CD4-positive, alpha-beta T cell treated with Interleukin-15 for 4 hours (primary cell): ENCODE measurements around the gene NOLC1.

Experiments
- DNase-seq: peaks from one replicate; pipeline ENCODE4 v3.0.0-alpha.2; 2020; ENCODE audit warnings: low spot score

Gene NOLC1

GRCh38 chr10:102153093-102153620, 968 bp downstream of the NOLC1 start:
- no peak for DNase-seq

DNA sequence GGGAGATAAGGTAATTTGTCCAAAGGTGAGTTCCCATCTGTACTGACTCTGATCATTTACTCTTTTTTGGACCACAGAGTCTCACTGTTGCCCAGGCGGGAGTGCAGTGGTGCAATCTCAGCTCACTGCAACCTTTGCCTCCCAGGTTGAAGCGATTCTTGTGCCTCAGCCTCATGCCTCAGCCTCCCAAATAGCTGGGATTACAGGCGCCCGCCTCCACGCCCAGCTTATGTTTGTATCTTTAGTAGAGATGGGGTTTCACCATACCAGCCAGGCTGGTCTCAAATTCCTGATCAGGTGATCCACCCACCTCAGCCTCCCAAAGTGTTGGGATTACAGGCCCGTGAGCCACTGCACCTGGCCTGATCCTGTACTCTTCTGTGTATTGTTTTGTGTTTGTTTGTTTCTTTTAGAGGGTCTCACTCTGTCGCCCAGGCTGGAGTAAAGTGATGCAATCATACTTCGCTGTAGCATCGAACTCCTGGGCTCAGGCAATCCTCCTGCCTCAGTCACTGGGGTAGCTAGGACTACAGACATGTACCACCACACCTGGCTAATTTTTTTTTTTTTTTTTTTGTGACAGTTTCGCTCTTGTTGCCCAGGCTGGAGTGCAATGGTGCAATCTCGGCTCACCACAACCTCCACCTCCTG, 2.4 kb downstream of the NOLC1 start:
- no peak for DNase-seq

DNA sequence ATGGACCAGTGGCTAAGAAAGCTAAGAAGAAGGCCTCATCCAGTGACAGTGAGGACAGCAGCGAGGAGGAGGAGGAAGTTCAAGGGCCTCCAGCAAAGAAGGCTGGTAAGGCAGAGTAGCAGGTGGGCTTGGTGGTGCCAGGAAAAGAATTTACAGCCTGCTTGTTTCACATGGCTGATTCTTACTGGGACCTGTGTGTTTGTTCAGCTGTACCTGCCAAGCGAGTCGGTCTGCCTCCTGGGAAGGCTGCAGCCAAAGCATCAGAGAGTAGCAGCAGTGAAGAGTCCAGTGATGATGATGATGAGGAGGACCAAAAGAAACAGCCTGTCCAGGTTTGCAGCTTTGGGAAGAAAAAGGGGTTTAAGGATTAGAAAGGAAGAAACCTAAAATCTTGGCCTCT, 5.0 kb downstream of the NOLC1 start:
- no peak for DNase-seq

DNA sequence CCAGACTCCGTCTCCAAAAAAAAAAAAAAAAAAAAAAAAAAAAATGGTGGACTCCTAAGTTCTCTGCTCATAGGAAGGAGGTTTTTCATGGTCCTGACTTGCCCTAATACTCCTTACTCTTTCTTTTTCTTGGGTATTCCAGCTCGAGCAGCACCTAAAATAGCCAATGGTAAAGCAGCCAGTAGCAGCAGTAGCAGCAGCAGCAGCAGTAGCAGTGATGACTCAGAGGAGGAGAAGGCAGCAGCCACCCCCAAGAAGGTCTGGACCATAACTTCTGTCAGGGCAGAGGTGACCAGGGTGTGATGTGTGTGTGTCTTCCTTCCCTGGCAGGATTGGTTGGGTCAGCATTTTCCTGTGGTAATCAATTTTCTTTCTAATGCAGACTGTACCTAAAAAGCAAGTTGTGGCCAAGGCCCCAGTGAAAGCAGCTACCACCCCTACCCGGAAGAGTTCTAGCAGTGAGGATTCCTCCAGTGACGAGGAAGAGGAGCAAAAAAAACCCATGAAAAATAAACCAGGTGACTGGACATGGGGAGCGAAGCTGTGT, 6.9 kb downstream of the NOLC1 start:
- no peak for DNase-seq

DNA sequence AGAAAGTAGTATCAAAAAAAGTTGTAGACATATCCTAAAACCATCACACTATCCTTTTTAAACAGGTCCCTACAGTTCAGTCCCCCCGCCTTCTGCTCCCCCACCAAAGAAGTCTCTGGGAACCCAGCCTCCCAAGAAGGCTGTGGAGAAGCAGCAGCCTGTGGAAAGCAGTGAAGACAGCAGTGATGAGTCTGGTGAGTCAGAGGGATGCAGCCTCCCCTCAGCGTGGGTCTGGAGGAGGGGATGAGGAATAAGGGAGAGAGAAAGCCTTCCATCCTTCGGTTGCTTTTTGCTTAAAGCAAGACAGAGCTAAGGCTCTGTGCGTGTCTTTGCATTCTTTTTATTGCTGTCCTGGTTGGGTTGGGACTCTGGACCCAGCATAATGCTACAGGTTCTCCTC, 7.6 kb downstream of the NOLC1 start:
- DNase-seq, result no peak

- no peak for DNase-seq
Measured at GRCh38 chr10:102163342-102163989, 11.3 kb downstream of the NOLC1 start.

DNA sequence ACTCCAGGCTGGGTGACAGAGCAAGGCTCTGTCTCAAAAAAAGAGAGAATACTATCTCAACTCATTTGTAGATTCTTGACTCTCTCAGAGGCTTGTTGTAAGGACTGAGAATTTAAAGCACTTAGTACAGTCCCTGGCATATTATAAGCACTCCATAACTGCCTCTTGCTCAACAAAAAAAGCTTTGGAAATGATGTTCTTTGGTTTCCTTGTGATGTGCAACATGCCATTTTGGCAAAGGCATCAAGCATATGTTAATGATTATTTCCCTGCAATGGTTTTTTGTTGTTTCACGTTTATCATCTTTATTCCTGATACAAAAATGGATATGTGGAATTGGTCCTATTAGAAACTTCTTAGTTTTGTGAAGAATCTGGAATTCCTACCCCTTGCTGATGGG, 15.7 kb downstream of the NOLC1 start:
- no peak for DNase-seq

- DNase-seq, result no peak
Measured at GRCh38 chr10:102170602-102171001, 18.4 kb downstream of the NOLC1 start.

DNA sequence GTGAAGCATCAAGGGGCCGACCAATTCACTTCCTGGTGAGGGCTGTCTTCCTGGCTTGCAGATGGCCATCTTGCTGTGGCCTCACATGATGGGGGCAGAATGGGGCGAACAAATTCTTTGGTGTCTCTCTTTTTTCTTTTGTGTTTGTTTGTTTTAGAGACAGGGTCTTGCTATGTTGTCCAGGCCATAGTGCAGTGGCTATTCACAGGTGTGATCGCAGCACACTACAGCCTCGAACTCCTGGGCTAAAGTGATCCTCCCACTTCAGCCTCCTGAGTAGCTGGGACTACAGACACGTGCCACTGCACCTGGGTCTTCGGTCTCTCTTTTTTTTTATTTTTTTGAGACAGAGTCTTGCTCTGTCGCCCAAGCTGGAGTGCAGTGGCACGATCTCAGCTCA, 20.1 kb downstream of the NOLC1 start:
- no peak for DNase-seq

- DNase-seq, result no peak
Measured at GRCh38 chr10:102175415-102175814, 23.2 kb downstream of the NOLC1 start.

- no peak for DNase-seq
Measured at GRCh38 chr10:102184606-102185005, 32.4 kb downstream of the NOLC1 start.

DNA sequence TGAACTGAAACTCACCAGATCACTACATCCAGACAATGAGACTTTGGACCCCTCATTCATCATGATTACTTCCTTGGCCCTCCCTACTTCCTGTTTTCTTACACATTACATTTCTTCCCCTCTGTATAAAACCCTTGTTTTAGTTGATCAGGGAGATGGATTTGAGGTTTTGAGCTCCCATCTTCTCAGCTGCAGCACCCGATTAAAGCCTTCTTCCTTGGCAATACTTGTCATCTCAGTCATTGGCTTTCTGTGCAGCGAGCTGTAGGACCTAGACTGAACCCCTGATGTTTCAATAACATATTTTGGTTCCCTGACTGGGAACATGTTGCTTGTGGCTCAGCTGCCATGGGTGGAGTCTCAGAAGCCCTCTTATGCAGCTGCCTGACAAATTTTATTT, 33.1 kb downstream of the NOLC1 start:
- DNase-seq, result no peak

DNA sequence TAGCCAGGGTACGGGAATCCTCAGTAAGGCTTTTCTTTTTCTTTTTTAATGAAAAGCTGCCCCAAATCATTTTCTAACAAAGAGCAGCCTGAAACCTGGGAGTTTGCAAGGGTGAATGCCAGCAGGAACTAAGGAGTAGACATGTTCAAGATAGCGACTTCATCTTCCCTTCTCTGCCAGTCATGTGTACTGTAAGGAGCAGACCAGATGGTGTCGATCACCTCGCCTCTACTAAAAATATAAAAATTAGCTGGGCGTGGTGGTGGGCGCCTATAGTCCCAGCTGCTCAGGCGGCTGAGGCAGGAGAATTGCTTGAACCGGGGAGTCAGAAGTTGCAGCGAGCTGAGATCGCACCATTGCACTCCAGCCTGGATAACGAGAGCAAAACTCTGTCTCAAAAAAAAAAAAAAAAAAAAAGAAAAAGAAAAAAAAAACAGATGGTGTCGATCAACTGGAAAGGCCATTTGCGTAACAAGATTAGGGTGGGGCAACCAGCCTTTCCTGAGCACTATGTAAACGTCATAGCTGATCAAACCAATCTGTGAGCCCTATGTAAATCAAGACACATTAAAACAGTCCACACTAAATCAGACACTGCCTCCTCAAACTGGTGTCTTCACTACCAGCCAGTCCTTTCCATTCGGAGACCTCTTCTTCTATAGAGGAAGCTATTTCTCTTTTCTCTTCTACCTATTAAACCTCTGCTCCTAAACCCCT, 33.8 kb downstream of the NOLC1 start:
- DNase-seq, result no peak

- no peak for DNase-seq
Measured at GRCh38 chr10:102188298-102188940, 36.2 kb downstream of the NOLC1 start.

DNA sequence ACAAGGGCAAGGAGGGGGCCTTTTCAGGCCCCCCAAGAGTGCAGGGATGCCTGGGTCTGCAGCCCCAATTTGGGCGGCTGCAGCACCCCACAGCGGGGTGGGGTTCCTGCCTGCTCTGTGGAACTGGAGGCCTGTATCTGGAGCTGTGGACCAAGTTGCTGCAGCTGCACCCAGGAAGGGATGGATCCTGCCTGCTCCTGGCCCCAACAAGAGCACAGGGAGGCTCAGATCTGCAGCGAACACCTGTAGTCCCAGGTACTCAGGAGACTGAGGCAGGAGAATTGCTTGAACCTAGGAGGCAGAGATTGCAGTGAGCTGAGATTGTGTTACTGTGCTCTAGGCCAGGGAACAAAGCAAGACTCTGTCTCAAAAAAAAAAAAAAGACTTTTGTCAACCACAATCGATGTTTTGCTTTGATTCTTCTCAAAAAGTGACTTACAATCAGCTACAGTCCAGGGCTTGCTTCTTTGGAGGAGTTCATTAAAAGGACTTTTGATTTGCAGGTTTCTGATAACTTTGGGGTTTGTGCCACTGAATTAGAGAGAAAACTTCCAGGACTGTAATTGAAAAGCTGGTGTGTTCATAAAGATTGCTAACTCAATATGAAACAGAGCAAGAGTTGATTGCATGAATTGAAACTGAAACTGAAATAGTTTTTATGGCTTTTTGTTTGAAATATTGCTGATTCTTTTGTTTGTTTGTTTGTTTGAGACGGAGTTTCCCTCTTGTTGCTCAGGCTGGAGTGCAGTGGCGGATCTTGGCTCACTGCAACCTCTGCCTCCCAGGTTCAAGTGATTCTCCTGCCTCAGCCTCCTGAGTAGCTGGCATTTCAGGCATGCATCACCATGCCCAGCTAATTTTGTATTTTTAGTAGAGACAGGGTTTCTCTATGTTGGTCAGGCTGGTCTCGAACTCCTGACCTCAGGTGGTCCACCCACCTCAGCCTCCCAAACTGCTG, 37.0 kb downstream of the NOLC1 start:
- DNase-seq, result peak; percentile 10

GRCh38 chr10:102191956-102192355, 39.8 kb downstream of the NOLC1 start:
- no peak for DNase-seq

DNA sequence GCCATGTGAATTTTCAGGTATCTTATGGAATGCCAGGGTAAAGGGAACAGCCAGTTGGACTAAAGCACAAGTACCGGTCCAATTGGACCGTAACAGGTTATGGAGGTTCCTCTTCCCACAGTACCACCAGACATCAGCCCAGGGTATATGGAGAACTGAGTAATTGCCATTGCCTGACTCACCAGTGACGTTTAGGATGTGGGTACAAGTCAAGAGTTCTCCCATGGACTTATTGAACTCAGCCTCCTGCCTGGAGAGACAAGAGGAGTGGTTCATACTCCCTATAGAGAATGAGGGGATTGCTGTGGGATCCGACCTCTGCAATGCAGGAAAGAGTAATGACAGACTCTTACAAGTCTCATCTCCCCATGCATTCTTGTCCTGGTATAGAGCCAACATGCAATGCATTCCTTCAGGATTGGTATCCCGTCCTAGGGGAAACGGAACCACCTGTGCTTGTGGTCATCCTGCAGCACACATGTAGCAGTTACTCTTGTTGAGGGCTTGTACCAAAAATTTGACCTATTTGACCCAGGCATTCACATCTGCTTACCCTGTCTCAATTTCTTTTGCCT, 43.2 kb downstream of the NOLC1 start:
- no peak for DNase-seq

- DNase-seq, result no peak
Measured at GRCh38 chr10:102196893-102197292, 44.7 kb downstream of the NOLC1 start.

- no peak for DNase-seq
Measured at GRCh38 chr10:102198027-102198426, 45.8 kb downstream of the NOLC1 start.

DNA sequence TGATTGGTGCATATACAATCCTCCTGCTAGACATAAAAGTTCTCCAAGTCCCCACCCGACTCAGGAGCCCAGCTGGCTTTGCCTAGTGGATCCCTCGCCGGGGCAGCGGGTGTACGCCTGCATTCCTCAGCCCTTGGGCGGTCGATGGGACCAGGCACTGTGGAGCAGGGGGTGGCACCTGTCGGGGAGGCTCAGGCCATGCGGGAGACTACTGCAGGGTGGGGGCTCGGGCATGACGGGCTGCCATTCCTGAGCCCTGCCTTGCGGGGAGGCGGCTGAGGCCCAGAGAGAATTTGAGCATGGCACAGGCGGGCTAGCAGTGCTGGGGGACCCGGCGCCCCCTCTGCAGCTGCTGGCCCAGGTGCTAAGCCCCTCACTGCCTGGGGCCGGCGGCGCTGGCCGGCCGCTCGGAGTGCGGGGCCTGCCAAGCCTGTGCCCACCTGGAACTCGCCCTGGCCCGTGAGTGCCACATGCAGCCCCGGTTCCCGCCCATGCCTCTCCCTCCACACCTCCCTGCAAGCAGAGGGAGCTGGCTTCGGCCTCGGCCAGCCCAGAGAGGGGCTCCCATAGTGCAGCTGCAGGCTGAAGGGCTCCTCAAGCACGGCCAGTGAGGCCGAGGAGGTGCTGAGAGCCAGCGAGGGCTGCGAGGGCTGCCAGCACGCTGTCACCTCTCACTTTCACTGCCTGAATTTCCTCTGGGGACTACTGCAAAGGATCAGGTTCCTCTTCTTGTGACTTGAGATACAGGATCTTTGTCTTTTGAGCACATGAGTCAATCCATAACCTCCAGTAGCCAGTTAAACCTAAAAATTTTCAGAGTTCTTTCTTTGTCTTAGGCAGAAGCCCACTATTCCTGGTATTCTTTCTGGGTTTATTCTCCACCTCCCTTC, 48.8 kb downstream of the NOLC1 start:
- no peak for DNase-seq
